ENCODE data around the gene RHOG. TPM values are rescaled to one million over a fixed set of nuclear protein-coding genes. Genes with fewer than 3 reads are reported as not detected.
A peak's percentile ranks its signal among the peaks of the same experiment; 100 is the strongest.

Gene RHOG
- total and polyA plus RNA-seq, 3 experiments from 2014 or later = 170 to 229 (median 175) TPM

DNA sequence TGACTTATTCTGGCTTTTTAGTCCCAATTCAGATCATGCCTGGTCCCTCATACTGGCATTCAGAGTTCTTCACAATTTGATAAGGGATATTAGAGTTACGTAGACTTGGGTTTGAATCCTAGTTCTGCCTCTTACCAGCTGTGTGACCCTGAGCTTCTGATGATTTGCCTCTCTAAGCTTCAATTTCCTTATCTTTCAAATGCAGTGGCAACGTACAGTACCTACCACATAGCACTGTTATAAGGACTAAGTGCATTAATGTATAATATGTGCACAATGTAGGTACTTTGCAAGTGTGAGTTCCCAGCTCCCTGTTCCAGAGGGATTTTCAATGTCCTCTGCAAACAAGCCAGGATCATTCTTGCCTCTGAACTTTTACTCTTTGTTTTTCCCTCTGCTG lies 7.3 kb downstream of the RHOG start:
- POLR2A ChIA-PET = interaction anchor here (2.8 kb wide), 1 partner anchor 8 kb away, joined by 16 read pairs; the partner anchor contains the start of gene RHOG
- peaks cover 0 to 66% (median 16%) of the 10 kb centered on the region in 3 donors for H3K36me3 Mint-ChIP-seq
- H3K27me3 ChIP-seq (ENCODE audit: insufficient read depth, low read length, poor library complexity, severe bottlenecking) = no peaks in the 10 kb centered on the region
- H3K27me3 Mint-ChIP-seq = no peaks in the 10 kb centered on the region
- H3K9me3 Mint-ChIP-seq = no peaks in the 10 kb centered on the region
- H3K4me1 ChIP-seq (ENCODE audit: insufficient read depth, low read length) = peaks cover 89% of the 10 kb centered on the region
- no peak for DNase-seq
- H3K9me3 ChIP-seq (ENCODE audit: low read length) = no peaks in the 10 kb centered on the region
- CTCF ChIA-PET = interaction anchor here (1.0 to 14.4 kb wide), 7 partner anchors 8 to 238 kb away, joined by 3 to 297 read pairs (median 4); partner anchors contain the start of gene STIM1
- H3K4me3 Mint-ChIP-seq = peak overlapping the region; percentile 19 to 88 (median 58)
- peak overlapping the region; percentile 9 for H3K4me3 ChIP-seq (ENCODE audit: low read length)
- no peak overlapping the region for H3K27ac ChIP-seq (ENCODE audit: low read depth, low read length)
- H3K27ac Mint-ChIP-seq = peak overlapping the region; percentile 77 to 99 (median 90)
- H3K4me1 Mint-ChIP-seq = peaks cover 78 to 86% (median 79%) of the 10 kb centered on the region in 3 donors
- H3K36me3 ChIP-seq (ENCODE audit: insufficient read depth, low read length) = peaks cover 12% of the 10 kb centered on the region

DNA sequence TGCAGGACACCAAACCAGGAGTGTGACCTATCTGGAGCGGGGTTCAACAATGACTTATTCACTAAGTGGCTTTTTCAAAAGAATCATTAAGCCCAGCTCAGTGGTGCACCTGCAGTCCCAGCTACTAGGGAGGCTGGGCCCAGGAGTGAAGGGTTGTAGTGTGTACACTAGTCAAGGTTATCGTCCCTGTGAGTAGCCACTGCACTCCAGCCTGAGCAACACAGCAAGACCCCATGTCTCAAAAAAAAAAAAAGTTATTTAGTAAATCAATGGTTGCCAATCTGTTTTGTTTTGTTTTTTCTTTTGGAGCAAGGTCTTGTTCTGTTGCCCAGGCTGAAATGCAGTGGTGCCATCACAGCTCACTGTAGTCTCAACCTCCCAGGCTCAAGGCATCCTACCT lies 7.9 kb downstream of the RHOG start:
- DNase-seq = no peak
- Histone ChIP-seq H3K9me3 (ENCODE audit: low read length) (no peaks in the 10 kb centered on the region), H3K4me3 (ENCODE audit: low read length) (peak overlapping the region; percentile 28), H3K4me1 (ENCODE audit: insufficient read depth, low read length) (peaks cover 83% of the 10 kb centered on the region), H3K27ac (ENCODE audit: low read depth, low read length) (peak overlapping the region; percentile 28), H3K27me3 (ENCODE audit: insufficient read depth, low read length, poor library complexity, severe bottlenecking) (no peaks in the 10 kb centered on the region), H3K36me3 (ENCODE audit: insufficient read depth, low read length) (peaks cover 17% of the 10 kb centered on the region)
- H3K4me3 Mint-ChIP-seq = peak overlapping the region in 6 of 7 donors; percentile 9 to 73 (median 36)
- POLR2A ChIA-PET = interaction anchor here (0.6 to 2.8 kb wide), 2 partner anchors 9 to 228 kb away, joined by 3 to 16 read pairs; partner anchors contain the start of gene RHOG
- peak overlapping the region; percentile 77 to 99 (median 90) for H3K27ac Mint-ChIP-seq
- no peaks in the 10 kb centered on the region for H3K9me3 Mint-ChIP-seq
- H3K36me3 Mint-ChIP-seq = peaks cover 0 to 68% (median 12%) of the 10 kb centered on the region in 3 donors
- CTCF ChIA-PET = interaction anchor here (1.0 to 14.4 kb wide), 6 partner anchors 9 to 239 kb away, joined by 3 to 297 read pairs (median 4); partner anchors contain the start of gene STIM1
- no peaks in the 10 kb centered on the region for H3K27me3 Mint-ChIP-seq
- peaks cover 73 to 86% (median 75%) of the 10 kb centered on the region in 3 donors for H3K4me1 Mint-ChIP-seq

DNA sequence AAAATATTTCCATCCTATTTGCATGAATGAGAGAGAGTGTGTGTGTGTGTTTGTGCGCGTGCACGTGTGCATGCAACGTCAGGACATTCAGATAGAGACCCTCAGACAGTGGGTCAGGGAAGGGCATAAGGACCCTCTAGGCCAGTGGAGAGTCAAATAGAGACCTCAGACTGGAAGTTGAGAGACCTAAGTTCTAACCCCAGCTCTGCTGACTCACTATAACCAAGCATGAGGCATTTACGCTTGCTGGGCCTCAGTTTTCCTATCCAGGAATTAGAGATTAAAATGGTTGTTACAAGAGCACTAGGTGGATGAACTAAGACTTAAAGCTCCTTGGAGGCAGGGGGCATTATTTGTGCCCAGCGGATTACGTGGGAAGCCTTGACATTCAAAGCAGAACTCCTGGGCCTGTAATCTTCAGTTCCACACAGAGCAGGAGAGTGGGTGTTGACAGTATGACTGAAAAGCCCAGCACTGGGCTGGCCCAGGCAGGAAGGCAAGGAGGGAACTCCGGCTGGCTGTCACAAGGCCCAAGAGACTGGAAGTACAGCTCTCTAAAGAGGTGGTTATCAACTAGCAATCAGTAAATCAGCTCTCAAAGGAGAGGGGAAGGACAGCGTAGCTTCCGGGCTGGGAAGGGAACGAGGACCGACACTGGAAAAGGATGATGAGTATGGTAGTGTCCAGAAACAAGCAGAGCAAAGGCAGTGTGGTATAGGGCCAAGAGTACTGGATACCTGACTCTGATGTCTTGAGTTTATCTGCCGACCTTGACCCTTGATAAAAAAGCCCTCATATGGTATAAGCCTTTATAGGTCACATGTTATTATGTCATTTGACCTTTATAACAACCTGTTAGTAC lies 9.2 kb downstream of the RHOG start:
- H3K36me3 ChIP-seq (ENCODE audit: insufficient read depth, low read length) = peaks cover 28% of the 10 kb centered on the region
- DNase-seq = no peak
- peaks cover 0 to 77% (median 12%) of the 10 kb centered on the region in 3 donors for H3K36me3 Mint-ChIP-seq

DNA sequence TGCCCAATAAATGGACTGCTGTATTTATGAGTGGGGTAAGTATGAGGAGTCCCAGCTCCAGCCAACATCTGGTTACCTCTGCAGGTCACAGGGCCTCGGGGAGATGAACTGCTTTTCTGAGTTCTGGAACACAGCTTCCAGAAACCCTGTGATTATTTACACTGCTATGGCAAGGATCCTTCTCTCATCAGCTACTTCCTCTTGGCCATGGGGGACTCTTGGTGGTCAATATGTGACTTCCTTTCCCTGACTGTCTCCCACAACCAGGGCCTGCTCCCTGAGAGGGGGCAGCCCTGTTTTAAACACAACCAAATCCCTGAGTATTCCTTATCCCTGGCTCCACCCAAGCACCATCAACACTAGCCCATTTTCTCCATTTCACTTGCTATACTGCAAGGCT lies 10.0 kb downstream of the RHOG start:
- Histone ChIP-seq H3K27ac (ENCODE audit: low read depth, low read length) (peak overlapping the region; percentile 25), H3K4me1 (ENCODE audit: insufficient read depth, low read length) (peaks cover 64% of the 10 kb centered on the region), H3K36me3 (ENCODE audit: insufficient read depth, low read length) (peaks cover 33% of the 10 kb centered on the region), H3K4me3 (ENCODE audit: low read length) (no peak overlapping the region), H3K9me3 (ENCODE audit: low read length) (no peaks in the 10 kb centered on the region), H3K27me3 (ENCODE audit: insufficient read depth, low read length, poor library complexity, severe bottlenecking) (no peaks in the 10 kb centered on the region)
- peak overlapping the region; percentile 40 to 99 (median 90) for H3K27ac Mint-ChIP-seq
- peaks cover 0 to 85% (median 12%) of the 10 kb centered on the region in 3 donors for H3K36me3 Mint-ChIP-seq
- DNase-seq = no peak
- no peaks in the 10 kb centered on the region for H3K9me3 Mint-ChIP-seq
- peak overlapping the region in 1 of 7 donors; percentile 69 for H3K4me3 Mint-ChIP-seq
- POLR2A ChIA-PET = interaction anchor here (0.5 to 2.8 kb wide), 3 partner anchors 11 to 238 kb away, joined by 3 to 16 read pairs (median 3); partner anchors contain the start of gene RHOG
- H3K27me3 Mint-ChIP-seq = no peaks in the 10 kb centered on the region
- CTCF ChIA-PET = interaction anchor here (0.9 to 14.4 kb wide), 4 partner anchors 9 to 24 kb away, joined by 3 to 297 read pairs (median 10); partner anchors contain the start of genes RHOG and STIM1
- peaks cover 67 to 83% (median 73%) of the 10 kb centered on the region in 3 donors for H3K4me1 Mint-ChIP-seq

More for the DNA sequence above, 9.2 kb downstream of the RHOG start:
- H3K4me1 Mint-ChIP-seq = peaks cover 67 to 84% (median 73%) of the 10 kb centered on the region in 3 donors
- ChIA-PET CTCF (interaction anchor here (1.1 to 14.4 kb wide), 3 partner anchors 10 to 20 kb away, joined by 3 to 297 read pairs (median 12); partner anchors contain the start of genes RHOG and STIM1), POLR2A (interaction anchor here (2.8 kb wide), 1 partner anchor 10 kb away, joined by 16 read pairs; the partner anchor contains the start of gene RHOG)
- H3K27me3 ChIP-seq (ENCODE audit: insufficient read depth, low read length, poor library complexity, severe bottlenecking) = no peaks in the 10 kb centered on the region
- no peaks in the 10 kb centered on the region for H3K9me3 Mint-ChIP-seq
- peak overlapping the region; percentile 18 for H3K4me3 ChIP-seq (ENCODE audit: low read length)
- H3K27ac Mint-ChIP-seq = peak overlapping the region; percentile 86 to 99 (median 92)
- no peaks in the 10 kb centered on the region for H3K9me3 ChIP-seq (ENCODE audit: low read length)
- H3K27me3 Mint-ChIP-seq = no peaks in the 10 kb centered on the region
- H3K4me3 Mint-ChIP-seq = peak overlapping the region in 6 of 7 donors; percentile 1 to 73 (median 49)
- H3K4me1 ChIP-seq (ENCODE audit: insufficient read depth, low read length) = peaks cover 72% of the 10 kb centered on the region
- peak overlapping the region; percentile 28 for H3K27ac ChIP-seq (ENCODE audit: low read depth, low read length)

DNA sequence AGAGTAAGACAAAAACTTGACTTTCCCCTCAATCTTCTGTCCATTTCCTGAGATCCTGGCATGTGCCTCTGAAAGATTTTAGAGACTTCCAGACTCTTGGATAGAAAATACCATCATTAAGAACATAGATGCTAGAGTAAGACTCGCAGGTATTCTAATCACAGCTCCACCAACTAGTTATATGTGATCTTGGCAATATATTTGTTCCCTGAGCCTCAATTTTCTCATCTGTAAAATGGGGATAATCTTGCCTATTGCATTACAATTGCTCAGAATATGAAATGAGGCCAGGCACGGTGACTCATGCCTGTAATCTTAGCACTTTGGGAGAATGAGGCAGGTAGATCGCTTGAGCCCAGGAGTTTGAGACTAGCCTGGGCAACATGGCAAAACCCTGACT lies 10.7 kb downstream of the RHOG start:
- POLR2A ChIA-PET = no interaction called here
- CTCF ChIA-PET = interaction anchor here (0.9 to 2.7 kb wide), 3 partner anchors 10 to 25 kb away, joined by 3 to 12 read pairs (median 8); partner anchors contain the start of genes RHOG and STIM1
- H3K27ac Mint-ChIP-seq = peak overlapping the region; percentile 38 to 99 (median 82)
- no peaks in the 10 kb centered on the region for H3K27me3 ChIP-seq (ENCODE audit: insufficient read depth, low read length, poor library complexity, severe bottlenecking)
- no peaks in the 10 kb centered on the region for H3K27me3 Mint-ChIP-seq
- H3K27ac ChIP-seq (ENCODE audit: low read depth, low read length) = no peak overlapping the region
- H3K36me3 Mint-ChIP-seq = peaks cover 0 to 82% (median 5%) of the 10 kb centered on the region in 3 donors
- no peak for DNase-seq
- H3K4me3 Mint-ChIP-seq = no peak overlapping the region
- peaks cover 64% of the 10 kb centered on the region for H3K4me1 ChIP-seq (ENCODE audit: insufficient read depth, low read length)
- H3K4me3 ChIP-seq (ENCODE audit: low read length) = no peak overlapping the region
- H3K36me3 ChIP-seq (ENCODE audit: insufficient read depth, low read length) = peaks cover 32% of the 10 kb centered on the region
- H3K4me1 Mint-ChIP-seq = peaks cover 61 to 83% (median 72%) of the 10 kb centered on the region in 3 donors
- no peaks in the 10 kb centered on the region for H3K9me3 ChIP-seq (ENCODE audit: low read length)
- no peaks in the 10 kb centered on the region for H3K9me3 Mint-ChIP-seq

DNA sequence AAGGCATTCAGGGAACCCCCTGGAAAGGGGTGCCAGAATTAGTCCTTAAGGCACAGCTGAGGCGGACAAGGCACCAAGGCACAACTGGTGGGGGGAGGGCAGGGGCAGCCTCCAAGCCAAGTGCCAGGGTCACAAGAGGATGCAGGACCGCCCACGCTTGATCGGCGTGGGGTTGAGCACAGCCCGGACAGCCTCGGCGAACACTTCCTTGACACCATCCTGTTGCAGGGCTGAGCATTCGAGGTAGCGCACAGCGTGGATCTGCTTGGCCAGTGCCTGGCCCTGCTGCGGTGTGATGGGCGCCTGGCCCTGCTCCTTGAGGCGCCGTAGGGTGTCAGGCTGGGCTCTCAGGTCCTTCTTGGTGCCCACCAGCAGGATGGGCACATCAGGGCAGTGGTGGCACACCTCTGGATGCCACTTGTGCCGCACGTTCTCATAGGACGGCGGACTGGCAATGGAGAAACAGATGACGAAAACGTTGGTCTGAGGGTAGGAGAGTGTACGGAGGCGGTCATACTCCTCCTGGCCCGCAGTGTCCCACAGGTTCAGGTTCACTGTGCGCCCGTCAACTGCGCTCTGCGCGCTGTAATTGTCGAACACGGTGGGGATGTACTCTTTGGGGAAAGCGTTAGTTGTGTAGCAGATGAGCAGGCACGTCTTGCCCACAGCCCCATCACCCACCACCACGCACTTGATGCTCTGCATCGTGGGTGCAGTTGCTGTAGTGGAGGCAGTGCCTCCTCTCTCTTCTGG lies 13.1 kb downstream of the RHOG start:
- Histone ChIP-seq H3K4me1 (ENCODE audit: insufficient read depth, low read length) (peaks cover 48% of the 10 kb centered on the region), H3K27me3 (ENCODE audit: insufficient read depth, low read length, poor library complexity, severe bottlenecking) (no peaks in the 10 kb centered on the region), H3K27ac (ENCODE audit: low read depth, low read length) (no peak overlapping the region), H3K9me3 (ENCODE audit: low read length) (no peaks in the 10 kb centered on the region), H3K36me3 (ENCODE audit: insufficient read depth, low read length) (peaks cover 29% of the 10 kb centered on the region), H3K4me3 (ENCODE audit: low read length) (no peak overlapping the region)
- Mint-ChIP-seq H3K4me3 (no peak overlapping the region), H3K27ac (peak overlapping the region; percentile 22 to 88 (median 51)), H3K36me3 (peaks cover 0 to 69% (median 2%) of the 10 kb centered on the region in 3 donors), H3K4me1 (peaks cover 51 to 76% (median 59%) of the 10 kb centered on the region in 3 donors), H3K27me3 (no peaks in the 10 kb centered on the region), H3K9me3 (no peaks in the 10 kb centered on the region)
- ChIA-PET POLR2A (interaction anchor here (1.2 kb wide), 1 partner anchor 9 kb away, joined by 10 read pairs; no protein-coding TSS in a partner anchor), CTCF (interaction anchor here (1.6 to 3.3 kb wide), 4 partner anchors 12 to 27 kb away, joined by 4 to 63 read pairs (median 14); partner anchors contain the start of genes RHOG and STIM1)
- DNase-seq = no peak

DNA sequence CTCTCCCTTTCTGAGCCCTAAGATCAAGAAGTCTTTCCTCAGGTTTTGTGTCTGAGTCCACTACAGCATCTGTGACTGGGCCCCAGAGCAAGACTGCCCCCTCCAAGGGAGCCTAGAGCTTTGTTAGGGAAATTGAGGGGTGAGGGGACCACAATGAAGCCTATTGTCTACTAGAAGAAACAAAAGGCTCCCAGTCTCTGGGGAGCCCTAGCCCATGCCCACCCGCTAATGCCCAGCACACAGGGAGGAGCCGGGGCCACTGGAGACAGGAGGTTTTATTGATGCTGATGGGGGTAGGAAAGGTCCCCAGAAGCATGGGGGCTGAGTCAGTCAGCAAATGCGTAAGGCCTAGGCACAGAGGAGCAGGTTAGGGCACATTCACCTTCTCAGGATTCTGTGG lies 14.0 kb downstream of the RHOG start:
- H3K27ac Mint-ChIP-seq = peak overlapping the region; percentile 28 to 91 (median 83)
- peaks cover 42 to 67% (median 50%) of the 10 kb centered on the region in 3 donors for H3K4me1 Mint-ChIP-seq
- no peaks in the 10 kb centered on the region for H3K9me3 Mint-ChIP-seq
- Histone ChIP-seq H3K9me3 (ENCODE audit: low read length) (no peaks in the 10 kb centered on the region), H3K36me3 (ENCODE audit: insufficient read depth, low read length) (peaks cover 27% of the 10 kb centered on the region), H3K27me3 (ENCODE audit: insufficient read depth, low read length, poor library complexity, severe bottlenecking) (no peaks in the 10 kb centered on the region), H3K4me1 (ENCODE audit: insufficient read depth, low read length) (peaks cover 39% of the 10 kb centered on the region), H3K27ac (ENCODE audit: low read depth, low read length) (no peak overlapping the region), H3K4me3 (ENCODE audit: low read length) (no peak overlapping the region)
- POLR2A ChIA-PET = interaction anchor here (1.2 kb wide), 1 partner anchor 10 kb away, joined by 10 read pairs; no protein-coding TSS in a partner anchor
- peaks cover 0 to 62% (median 2%) of the 10 kb centered on the region in 3 donors for H3K36me3 Mint-ChIP-seq
- CTCF ChIA-PET = interaction anchor here (0.7 to 3.3 kb wide), 5 partner anchors 9 to 246 kb away, joined by 3 to 63 read pairs (median 10); partner anchors contain the start of genes RHOG and STIM1
- H3K27me3 Mint-ChIP-seq = no peaks in the 10 kb centered on the region
- no peak for DNase-seq
- H3K4me3 Mint-ChIP-seq = no peak overlapping the region
